Heart left ventricle (tissue), 13 donors: Measurements from ENCODE around the gene VIL1.

Experiments used
- POLR2A ChIP-seq, 2 donors: fragments of 450-650 bp; IDR thresholded peaks; one replicate each; pipeline ENCODE4 v1.6.1; 2017; ENCODE audit warnings: antibody characterized with exemption in 2 of 2, mild to moderate bottlenecking in 2 of 2, moderate library complexity in 2 of 2
- TF ChIP-seq, protein P1 (sequence below), 12 donors: fragments of 200-600 bp; sonication (generic) in 4 of 12; IDR thresholded peaks; one replicate each; pipeline versions ENCODE4 v1.5.0 to v1.8.0; 2018 to 2022; ENCODE audit warnings: antibody characterized with exemption in 12 of 12, mild to moderate bottlenecking in 5 of 12
- donor health status: ischemic (EF 13 %, LVEDD 7.1; RV severe dilation, severe dysfunction).
- donor health status: DM: no; HTN: yes; CAD: no.
- donor health status: DM: no; HTN: no; CAD: no.
- donor health status: ischemic (EF 25% LVEDD 6.9; RV normal size, moderate dysfunction).
- donor health status: ischemic (EF 25% LVEDD 5.7; RV mildly dilated, moderate dysfunction).
- donor health status: ischemic (EF 35%, LVEDD 5.7; RV mildly dilated, moderate dysfunction).
- donor health status: nonischemic (EF 11% LVEDD 7.7; RV severe dilation, severe dysfunction).
- donor health status: DM: yes; HTN: yes; CAD: no.
- donor health status: PGD.
- donor health status: ischemic (EF 29% LVEDD 5.4; RV normal size, mild dysfunction).
- donor health status: nonischemic (EF 23%, LVEDD 6.1; RV moderate dilation, normal function).

- TF ChIP-seq POLR2A (IDR thresholded peaks at IDR 0.05), result no peak
- TF ChIP-seq, protein P1, sequence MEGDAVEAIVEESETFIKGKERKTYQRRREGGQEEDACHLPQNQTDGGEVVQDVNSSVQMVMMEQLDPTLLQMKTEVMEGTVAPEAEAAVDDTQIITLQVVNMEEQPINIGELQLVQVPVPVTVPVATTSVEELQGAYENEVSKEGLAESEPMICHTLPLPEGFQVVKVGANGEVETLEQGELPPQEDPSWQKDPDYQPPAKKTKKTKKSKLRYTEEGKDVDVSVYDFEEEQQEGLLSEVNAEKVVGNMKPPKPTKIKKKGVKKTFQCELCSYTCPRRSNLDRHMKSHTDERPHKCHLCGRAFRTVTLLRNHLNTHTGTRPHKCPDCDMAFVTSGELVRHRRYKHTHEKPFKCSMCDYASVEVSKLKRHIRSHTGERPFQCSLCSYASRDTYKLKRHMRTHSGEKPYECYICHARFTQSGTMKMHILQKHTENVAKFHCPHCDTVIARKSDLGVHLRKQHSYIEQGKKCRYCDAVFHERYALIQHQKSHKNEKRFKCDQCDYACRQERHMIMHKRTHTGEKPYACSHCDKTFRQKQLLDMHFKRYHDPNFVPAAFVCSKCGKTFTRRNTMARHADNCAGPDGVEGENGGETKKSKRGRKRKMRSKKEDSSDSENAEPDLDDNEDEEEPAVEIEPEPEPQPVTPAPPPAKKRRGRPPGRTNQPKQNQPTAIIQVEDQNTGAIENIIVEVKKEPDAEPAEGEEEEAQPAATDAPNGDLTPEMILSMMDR (IDR thresholded peaks at IDR 0.05), result no peak
Observed at GRCh38 chr2:218375212-218375611, 43.7 kb upstream of the VIL1 start.
